Endothelial cell (in vitro differentiated cells): Measurements from ENCODE around the gene AKAP6. TPM values are rescaled to one million over a fixed set of nuclear protein-coding genes. Genes with fewer than 3 reads are reported as not detected.

ENCODE experiments used
- DNase-seq: peaks from one replicate; pipeline ENCODE4 v3.0.0; 2021; ENCODE audit warnings: low spot score
- H3K27ac Mint-ChIP-seq: one replicate; pipeline ENCODE4 v1.8.0; 2021; ENCODE audit warnings: mixed read lengths, inconsistent platforms; ENCODE audit not compliant: unreplicated experiment
- H3K27me3 Mint-ChIP-seq: one replicate; pipeline ENCODE4 v1.8.0; 2021; ENCODE audit warnings: mild to moderate bottlenecking, moderate library complexity, mixed read lengths, inconsistent platforms; ENCODE audit not compliant: unreplicated experiment
- H3K36me3 Mint-ChIP-seq: one replicate; pipeline ENCODE4 v1.8.0; 2021; ENCODE audit warnings: mild to moderate bottlenecking, low read depth, mixed read lengths, inconsistent platforms; ENCODE audit not compliant: unreplicated experiment
- H3K4me1 Mint-ChIP-seq: one replicate; pipeline ENCODE4 v1.8.0; 2021; ENCODE audit warnings: mild to moderate bottlenecking, mixed read lengths, inconsistent platforms; ENCODE audit not compliant: unreplicated experiment
- H3K4me3 Mint-ChIP-seq: one replicate; pipeline ENCODE4 v1.8.0; 2021; ENCODE audit warnings: mild to moderate bottlenecking, mixed read lengths, inconsistent platforms; ENCODE audit not compliant: unreplicated experiment
- H3K9me3 Mint-ChIP-seq: one replicate; pipeline ENCODE4 v1.8.0; 2021; ENCODE audit warnings: mixed read lengths, inconsistent platforms; ENCODE audit not compliant: unreplicated experiment
- total RNA-seq: library from RNA; stranded (reverse); fragmentation: NEBNext Ultra II Directional; extraction: Animal tissue kit (Norgen Biotek cat#: 25700); gene quantifications from one replicate; pipeline ENCODE4 v1.2.1, GENCODE V29; 2021; ENCODE audit not compliant: unreplicated experiment
- TF ChIP-seq, protein P1 (sequence below): fragments of 200-600 bp; sonication (generic); IDR thresholded peaks from one replicate; pipeline ENCODE4 v1.5.0; 2021; ENCODE audit warnings: antibody characterized with exemption; ENCODE audit not compliant: unreplicated experiment

AKAP6 gene
- total RNA-seq, 1 donor from 2014 or later: 4.4 TPM

GRCh38 chr14:32403021-32403420 is 73.9 kb downstream of the AKAP6 start:
- no peak for DNase-seq
- Mint-ChIP-seq H3K9me3 (no peaks in the 10 kb centered on the region), H3K4me1 (peaks cover 5% of the 10 kb centered on the region), H3K4me3 (no peak overlapping the region), H3K27ac (no peak overlapping the region), H3K36me3 (no peaks in the 10 kb centered on the region), H3K27me3 (no peaks in the 10 kb centered on the region)
- TF ChIP-seq, protein P1, sequence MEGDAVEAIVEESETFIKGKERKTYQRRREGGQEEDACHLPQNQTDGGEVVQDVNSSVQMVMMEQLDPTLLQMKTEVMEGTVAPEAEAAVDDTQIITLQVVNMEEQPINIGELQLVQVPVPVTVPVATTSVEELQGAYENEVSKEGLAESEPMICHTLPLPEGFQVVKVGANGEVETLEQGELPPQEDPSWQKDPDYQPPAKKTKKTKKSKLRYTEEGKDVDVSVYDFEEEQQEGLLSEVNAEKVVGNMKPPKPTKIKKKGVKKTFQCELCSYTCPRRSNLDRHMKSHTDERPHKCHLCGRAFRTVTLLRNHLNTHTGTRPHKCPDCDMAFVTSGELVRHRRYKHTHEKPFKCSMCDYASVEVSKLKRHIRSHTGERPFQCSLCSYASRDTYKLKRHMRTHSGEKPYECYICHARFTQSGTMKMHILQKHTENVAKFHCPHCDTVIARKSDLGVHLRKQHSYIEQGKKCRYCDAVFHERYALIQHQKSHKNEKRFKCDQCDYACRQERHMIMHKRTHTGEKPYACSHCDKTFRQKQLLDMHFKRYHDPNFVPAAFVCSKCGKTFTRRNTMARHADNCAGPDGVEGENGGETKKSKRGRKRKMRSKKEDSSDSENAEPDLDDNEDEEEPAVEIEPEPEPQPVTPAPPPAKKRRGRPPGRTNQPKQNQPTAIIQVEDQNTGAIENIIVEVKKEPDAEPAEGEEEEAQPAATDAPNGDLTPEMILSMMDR: no peak

DNA sequence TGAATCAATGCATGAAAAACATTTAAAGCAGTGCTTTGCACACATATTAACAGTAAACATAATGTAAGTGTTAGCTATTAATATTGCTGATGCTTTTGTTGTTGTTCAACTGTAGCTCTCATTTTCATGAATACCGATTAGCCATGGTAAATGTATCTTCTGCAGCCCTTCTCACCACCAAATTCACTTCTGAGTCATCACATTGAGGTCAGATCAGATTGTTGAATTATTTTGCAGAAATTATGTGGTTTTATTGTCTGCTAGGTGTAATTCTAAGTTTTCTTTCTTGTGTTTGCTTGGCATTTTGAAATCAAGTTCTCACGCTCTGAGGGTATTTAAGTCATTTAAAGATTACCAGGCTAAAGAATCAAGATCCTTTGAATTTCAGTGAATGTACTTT is 74.6 kb downstream of the AKAP6 start:
- Mint-ChIP-seq H3K27ac (no peak overlapping the region), H3K36me3 (no peaks in the 10 kb centered on the region), H3K27me3 (no peaks in the 10 kb centered on the region), H3K9me3 (no peaks in the 10 kb centered on the region), H3K4me3 (no peak overlapping the region), H3K4me1 (no peaks in the 10 kb centered on the region)
- no peak for DNase-seq
- TF ChIP-seq, protein P1: no peak

DNA sequence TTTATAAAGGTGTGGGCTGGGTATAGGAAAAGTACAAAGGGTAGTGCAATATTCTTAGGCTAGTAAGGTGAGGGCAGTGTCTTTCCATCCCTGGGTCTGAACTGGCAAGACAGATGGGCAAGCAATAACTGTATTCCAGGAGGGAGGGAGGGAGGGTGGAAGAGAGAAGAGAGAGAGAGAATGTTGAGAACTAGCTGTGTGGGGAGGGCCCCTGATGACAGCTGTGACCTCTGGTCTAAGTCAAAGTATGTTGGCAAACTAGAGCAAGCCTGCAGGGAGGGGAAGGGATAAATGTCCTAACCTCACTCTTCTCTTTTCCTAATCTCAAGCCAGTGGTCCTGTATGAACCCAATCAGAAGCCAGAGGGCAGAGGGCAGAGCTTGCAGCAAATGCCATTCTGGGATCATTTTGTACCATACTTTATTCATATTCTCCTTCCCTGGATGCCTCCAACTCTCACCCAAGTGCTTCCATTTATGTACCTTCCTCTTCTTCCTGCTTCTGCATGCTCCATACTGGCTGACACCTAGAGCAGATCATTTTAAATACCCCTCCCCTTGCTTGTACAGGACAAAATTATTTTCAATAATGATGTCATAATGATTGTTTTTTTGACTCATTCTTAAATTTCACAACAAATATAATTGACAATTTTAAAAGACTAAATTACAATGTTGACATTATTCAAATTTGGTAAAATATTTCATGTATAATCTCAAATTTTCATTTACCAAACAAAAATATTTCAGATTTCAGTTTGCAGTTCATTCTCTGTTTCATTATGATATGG is 75.9 kb downstream of the AKAP6 start:
- no peak overlapping the region for H3K27ac Mint-ChIP-seq
- DNase-seq: no peak
- H3K36me3 Mint-ChIP-seq: no peaks in the 10 kb centered on the region
- H3K27me3 Mint-ChIP-seq: no peaks in the 10 kb centered on the region
- H3K9me3 Mint-ChIP-seq: no peaks in the 10 kb centered on the region
- H3K4me1 Mint-ChIP-seq: peaks cover 2% of the 10 kb centered on the region
- TF ChIP-seq, protein P1: no peak
- H3K4me3 Mint-ChIP-seq: no peak overlapping the region

GRCh38 chr14:32405856-32406255 is 76.8 kb downstream of the AKAP6 start:
- H3K9me3 Mint-ChIP-seq: no peaks in the 10 kb centered on the region
- no peaks in the 10 kb centered on the region for H3K27me3 Mint-ChIP-seq
- no peaks in the 10 kb centered on the region for H3K36me3 Mint-ChIP-seq
- no peak for DNase-seq
- TF ChIP-seq, protein P1: no peak
- H3K4me3 Mint-ChIP-seq: no peak overlapping the region
- H3K4me1 Mint-ChIP-seq: peaks cover 4% of the 10 kb centered on the region
- H3K27ac Mint-ChIP-seq: no peak overlapping the region

- Mint-ChIP-seq H3K36me3 (no peaks in the 10 kb centered on the region), H3K27ac (no peak overlapping the region), H3K4me3 (no peak overlapping the region), H3K4me1 (peaks cover 4% of the 10 kb centered on the region), H3K9me3 (no peaks in the 10 kb centered on the region), H3K27me3 (no peaks in the 10 kb centered on the region)
- TF ChIP-seq, protein P1: no peak
- DNase-seq: no peak
Observed at GRCh38 chr14:32407130-32407529, 78.0 kb downstream of the AKAP6 start.
